Lower lobe of right lung (tissue), 2 donors: ENCODE results near the gene ANKMY1. TPM values are rescaled to one million over a fixed set of nuclear protein-coding genes. Genes with fewer than 3 reads are reported as not detected.

ENCODE experiments used
- ATAC-seq, 2 donors: fragments of 200-7000 bp; cut with Tn5 transposase; one replicate each; pipeline ENCODE4 v1.9.1; 2020 to 2022; ENCODE audit warnings: mild to moderate bottlenecking in 2 of 2, moderate library complexity in 2 of 2
- DNase-seq: peaks from one replicate; pipeline ENCODE4 v3.0.0-alpha.2; 2020
- H3K27ac ChIP-seq: fragments of 200-600 bp; one replicate; pipeline ENCODE4 v1.8.0; 2022
- H3K27me3 ChIP-seq: fragments of 200-600 bp; one replicate; pipeline ENCODE4 v1.8.0; 2022; ENCODE audit warnings: low read depth
- H3K36me3 ChIP-seq: fragments of 200-600 bp; one replicate; pipeline ENCODE4 v1.8.0; 2022; ENCODE audit warnings: mild to moderate bottlenecking
- H3K4me1 ChIP-seq: fragments of 200-600 bp; one replicate; pipeline ENCODE4 v1.8.0; 2022
- H3K4me3 ChIP-seq: fragments of 200-600 bp; one replicate; pipeline ENCODE4 v1.8.0; 2022; ENCODE audit warnings: mild to moderate bottlenecking
- H3K9me3 ChIP-seq: fragments of 200-600 bp; one replicate; pipeline ENCODE4 v1.8.0; 2022
- CTCF ChIP-seq: fragments of 200-600 bp; IDR thresholded peaks from one replicate; pipeline ENCODE4 v1.8.0; 2022; ENCODE audit warnings: antibody characterized with exemption, mild to moderate bottlenecking
- intact Hi-C: fragments of 100-400 bp; cut with DNase I; formaldehyde crosslinking; loops from one replicate; pipeline ENCODE4 v1.11.0; 2022
- total RNA-seq: library from RNA; stranded (reverse); fragmentation: NEBNext Ultra II Directional; extraction: Animal tissue kit (Norgen Biotek cat#: 25700); gene quantifications from one replicate; pipeline ENCODE4 v1.2.1, GENCODE V29; 2021
- donor health status: DM: no; HTN: yes; CAD: no; lungs with severe emphysema.

ANKMY1 gene
- total RNA-seq, 1 donor from 2014 or later: 29.3 TPM

GRCh38 chr2:240444464-240444863 lies 113.3 kb downstream of the ANKMY1 start:
- Histone ChIP-seq H3K4me1 (no peaks in the 10 kb centered on the region), H3K36me3 (no peaks in the 10 kb centered on the region), H3K27me3 (peaks cover 7% of the 10 kb centered on the region), H3K27ac (no peak overlapping the region), H3K4me3 (no peak overlapping the region), H3K9me3 (no peaks in the 10 kb centered on the region)
- ATAC-seq (no peak), DNase-seq (no peak)
- no peak for TF ChIP-seq CTCF
- intact Hi-C loops: no loop called here

GRCh38 chr2:240443891-240444301 lies 113.9 kb downstream of the ANKMY1 start:
- intact Hi-C loops: no loop called here
- no peak for ATAC-seq
- Histone ChIP-seq H3K27ac (no peak overlapping the region), H3K27me3 (peaks cover 7% of the 10 kb centered on the region), H3K9me3 (no peaks in the 10 kb centered on the region), H3K36me3 (no peaks in the 10 kb centered on the region), H3K4me1 (no peaks in the 10 kb centered on the region), H3K4me3 (no peak overlapping the region)
- no peak for TF ChIP-seq CTCF
- no peak for DNase-seq

GRCh38 chr2:240442891-240443715 lies 114.7 kb downstream of the ANKMY1 start:
- no peak overlapping the region for H3K27ac ChIP-seq
- DNase-seq (no peak), ATAC-seq (no peak)
- H3K36me3 ChIP-seq: no peaks in the 10 kb centered on the region
- H3K27me3 ChIP-seq: peaks cover under 1% of the 10 kb centered on the region
- peaks cover 2% of the 10 kb centered on the region for H3K4me1 ChIP-seq
- no peak overlapping the region for H3K4me3 ChIP-seq
- no peak for TF ChIP-seq CTCF
- no peaks in the 10 kb centered on the region for H3K9me3 ChIP-seq
- intact Hi-C loops: no loop called here

- no peak for TF ChIP-seq CTCF
- peaks cover 10% of the 10 kb centered on the region for H3K27me3 ChIP-seq
- no peaks in the 10 kb centered on the region for H3K36me3 ChIP-seq
- H3K4me3 ChIP-seq: no peak overlapping the region
- ATAC-seq: peak in 1 of 2 donors; percentile 3
- peaks cover 13% of the 10 kb centered on the region for H3K4me1 ChIP-seq
- no peak overlapping the region for H3K27ac ChIP-seq
- intact Hi-C loops: no loop called here
- no peaks in the 10 kb centered on the region for H3K9me3 ChIP-seq
- no peak for DNase-seq
Observed at GRCh38 chr2:240441993-240442411, 115.8 kb downstream of the ANKMY1 start.

- Histone ChIP-seq H3K9me3 (no peaks in the 10 kb centered on the region), H3K4me3 (no peak overlapping the region), H3K27me3 (peaks cover 16% of the 10 kb centered on the region), H3K4me1 (peaks cover 18% of the 10 kb centered on the region), H3K27ac (no peak overlapping the region), H3K36me3 (no peaks in the 10 kb centered on the region)
- DNase-seq (no peak), ATAC-seq (no peak)
- intact Hi-C loops: no loop called here
- TF ChIP-seq CTCF: no peak
Observed at GRCh38 chr2:240441326-240441992, 116.3 kb downstream of the ANKMY1 start.
